22Rv1 (cell line): ENCODE data around the gene ARHGAP30.

Experiments used
- H3K27ac ChIP-seq: fragments of 450-650 bp; 2 replicates; pipeline ENCODE4 v1.5.1; 2017
- ZFX ChIP-seq: fragments of 450-650 bp; IDR thresholded peaks from 2 replicates; pipeline ENCODE4 v1.6.1; 2017; ENCODE audit warnings: antibody characterized with exemption, borderline replicate concordance
- TF ChIP-seq, protein P1 (sequence below): fragments of 450-650 bp; IDR thresholded peaks from 2 replicates; pipeline ENCODE4 v1.5.1; 2017; ENCODE audit warnings: mild to moderate bottlenecking

Gene ARHGAP30

DNA sequence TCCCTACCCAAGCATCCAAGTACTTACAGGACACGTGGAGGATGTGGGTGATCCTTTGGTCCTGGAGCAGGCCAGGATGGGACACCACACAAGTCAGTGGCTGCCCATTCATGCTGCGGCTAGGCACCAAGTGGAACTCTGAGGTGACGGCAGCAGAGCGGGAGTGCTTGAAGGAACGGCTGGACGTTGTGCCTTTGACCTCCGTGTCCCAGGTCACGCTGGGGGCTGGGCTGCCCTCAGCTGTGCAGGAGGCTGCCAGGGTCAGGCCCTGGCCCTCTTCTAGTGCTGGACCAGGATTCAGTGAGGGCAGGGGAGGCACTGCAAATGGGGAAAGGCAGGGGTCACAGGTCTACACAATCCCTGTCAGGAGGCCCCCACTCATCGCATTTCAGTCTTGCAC is 7.7 kb upstream of the ARHGAP30 start:
- H3K27ac ChIP-seq: no peak overlapping the region
- no peak for TF ChIP-seq ZFX

DNA sequence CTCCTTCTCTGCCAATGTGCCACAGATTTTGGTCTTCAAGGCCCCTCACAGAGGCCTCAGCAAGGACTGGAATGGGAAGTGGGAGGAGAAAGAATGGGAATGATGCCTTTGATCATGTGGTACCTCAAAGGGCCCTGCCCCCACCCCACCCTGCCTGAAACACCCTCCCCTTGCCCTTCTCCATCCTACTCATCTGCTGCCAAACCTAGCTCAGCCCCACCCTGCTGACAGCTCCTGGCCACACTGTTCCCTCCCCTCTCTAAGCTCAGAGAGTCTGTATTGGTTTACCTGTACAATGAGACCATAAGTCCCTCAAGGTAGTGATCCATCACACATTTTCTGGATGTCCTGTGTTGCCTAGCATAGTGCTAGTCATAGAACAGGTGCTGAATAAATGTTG is 6.7 kb upstream of the ARHGAP30 start:
- TF ChIP-seq, protein P1, sequence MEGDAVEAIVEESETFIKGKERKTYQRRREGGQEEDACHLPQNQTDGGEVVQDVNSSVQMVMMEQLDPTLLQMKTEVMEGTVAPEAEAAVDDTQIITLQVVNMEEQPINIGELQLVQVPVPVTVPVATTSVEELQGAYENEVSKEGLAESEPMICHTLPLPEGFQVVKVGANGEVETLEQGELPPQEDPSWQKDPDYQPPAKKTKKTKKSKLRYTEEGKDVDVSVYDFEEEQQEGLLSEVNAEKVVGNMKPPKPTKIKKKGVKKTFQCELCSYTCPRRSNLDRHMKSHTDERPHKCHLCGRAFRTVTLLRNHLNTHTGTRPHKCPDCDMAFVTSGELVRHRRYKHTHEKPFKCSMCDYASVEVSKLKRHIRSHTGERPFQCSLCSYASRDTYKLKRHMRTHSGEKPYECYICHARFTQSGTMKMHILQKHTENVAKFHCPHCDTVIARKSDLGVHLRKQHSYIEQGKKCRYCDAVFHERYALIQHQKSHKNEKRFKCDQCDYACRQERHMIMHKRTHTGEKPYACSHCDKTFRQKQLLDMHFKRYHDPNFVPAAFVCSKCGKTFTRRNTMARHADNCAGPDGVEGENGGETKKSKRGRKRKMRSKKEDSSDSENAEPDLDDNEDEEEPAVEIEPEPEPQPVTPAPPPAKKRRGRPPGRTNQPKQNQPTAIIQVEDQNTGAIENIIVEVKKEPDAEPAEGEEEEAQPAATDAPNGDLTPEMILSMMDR: no peak
- TF ChIP-seq ZFX: no peak
- no peak overlapping the region for H3K27ac ChIP-seq

DNA sequence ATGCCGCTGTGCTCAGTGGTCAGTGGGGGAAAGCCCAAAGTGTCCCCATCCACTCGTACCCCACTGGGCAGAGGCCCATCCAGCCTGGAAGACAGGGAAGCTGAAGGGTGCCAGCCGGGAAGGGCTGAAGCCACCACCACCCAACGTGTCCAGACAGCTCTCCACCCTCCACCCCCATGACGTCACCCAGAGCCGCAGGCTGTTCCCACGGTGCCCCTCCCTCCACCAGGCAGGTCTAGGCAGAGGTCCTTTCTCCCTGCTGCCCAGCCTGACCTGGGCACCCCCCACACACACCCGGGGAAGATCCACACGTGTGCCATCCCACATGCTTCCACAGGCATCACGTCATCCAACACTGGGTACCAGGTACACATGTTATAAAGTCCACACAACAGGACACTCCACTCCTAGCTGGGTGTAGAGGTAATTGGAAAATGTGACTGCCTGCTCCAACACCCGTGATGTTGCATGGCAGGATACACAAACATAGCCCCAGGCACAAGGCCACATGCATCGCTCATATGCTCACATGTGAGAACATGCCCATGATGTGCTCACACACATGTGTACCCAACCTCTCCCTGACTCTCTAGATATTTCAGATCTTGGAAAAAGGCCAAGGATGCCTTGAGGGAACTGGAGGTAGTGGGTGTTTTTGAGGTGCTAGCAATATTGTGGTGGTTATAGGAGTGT is 5.1 kb upstream of the ARHGAP30 start:
- H3K27ac ChIP-seq: no peak overlapping the region
- TF ChIP-seq, protein P1: no peak
- no peak for TF ChIP-seq ZFX

DNA sequence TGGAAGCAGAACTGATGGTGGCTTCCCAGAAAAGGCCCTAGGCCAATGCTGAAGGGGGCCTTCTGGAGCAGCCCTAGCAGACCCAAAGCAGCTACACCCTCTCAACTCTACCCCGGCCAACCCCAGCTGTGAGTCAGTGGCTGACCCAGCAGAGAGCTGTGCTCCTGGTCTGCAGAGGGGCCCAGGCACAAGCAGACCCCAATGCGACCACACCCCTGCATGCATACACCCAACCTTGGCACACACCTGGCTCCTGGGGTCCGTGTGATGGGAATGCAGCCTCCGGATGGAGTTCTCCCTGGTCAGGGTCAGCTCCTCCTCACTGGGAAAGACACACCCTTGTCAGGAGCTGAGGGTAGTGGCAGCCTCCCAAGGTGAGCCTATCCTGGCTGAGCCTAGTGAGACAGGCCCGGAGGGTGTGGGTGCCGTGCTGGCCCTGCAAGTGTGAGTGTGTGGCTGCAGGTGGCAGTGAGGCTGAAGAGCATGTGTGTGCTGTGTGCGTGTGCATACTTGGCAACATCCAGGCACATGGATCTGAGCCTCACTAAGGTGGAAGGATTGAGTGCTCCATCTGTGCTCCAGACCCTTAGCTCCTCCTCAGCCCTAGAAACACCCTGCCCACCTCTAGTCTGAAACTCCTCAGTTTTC is 3.9 kb upstream of the ARHGAP30 start:
- TF ChIP-seq ZFX: no peak
- TF ChIP-seq, protein P1: no peak
- no peak overlapping the region for H3K27ac ChIP-seq

DNA sequence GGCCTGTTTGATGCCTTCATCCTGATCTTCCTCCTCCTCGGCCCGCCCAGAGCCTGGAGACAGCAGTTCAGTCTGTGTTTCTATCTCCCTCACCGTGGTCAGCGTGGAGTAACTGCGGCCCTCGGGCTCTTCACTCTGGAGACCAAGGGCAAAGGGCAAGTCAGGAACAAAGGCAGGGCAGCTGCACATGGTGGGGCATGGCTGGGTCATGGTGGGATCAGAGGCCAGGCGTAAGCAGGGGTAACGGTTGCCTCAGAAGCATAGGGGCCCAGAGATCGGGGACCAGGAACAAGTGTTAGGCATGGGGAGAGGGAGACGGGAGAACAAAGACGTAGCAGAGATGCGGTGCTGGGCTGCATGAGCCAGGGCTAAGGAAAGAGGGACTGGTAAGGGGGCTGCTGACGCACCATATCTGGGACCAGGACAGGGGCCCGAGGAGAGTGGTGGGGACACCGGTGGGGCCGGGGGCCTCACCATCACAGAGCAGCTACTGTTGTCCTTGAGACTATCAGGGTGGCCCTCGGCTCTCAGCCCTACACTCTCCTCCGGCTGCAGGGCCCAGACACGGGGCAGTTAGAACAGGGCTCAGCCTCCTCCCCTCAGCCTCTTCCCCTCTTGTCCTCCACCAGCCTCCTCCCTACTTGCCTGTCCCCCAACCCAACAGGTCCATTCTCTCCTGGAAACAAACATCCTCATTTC is 3.2 kb upstream of the ARHGAP30 start:
- H3K27ac ChIP-seq: no peak overlapping the region
- TF ChIP-seq ZFX: no peak
- TF ChIP-seq, protein P1: no peak

DNA sequence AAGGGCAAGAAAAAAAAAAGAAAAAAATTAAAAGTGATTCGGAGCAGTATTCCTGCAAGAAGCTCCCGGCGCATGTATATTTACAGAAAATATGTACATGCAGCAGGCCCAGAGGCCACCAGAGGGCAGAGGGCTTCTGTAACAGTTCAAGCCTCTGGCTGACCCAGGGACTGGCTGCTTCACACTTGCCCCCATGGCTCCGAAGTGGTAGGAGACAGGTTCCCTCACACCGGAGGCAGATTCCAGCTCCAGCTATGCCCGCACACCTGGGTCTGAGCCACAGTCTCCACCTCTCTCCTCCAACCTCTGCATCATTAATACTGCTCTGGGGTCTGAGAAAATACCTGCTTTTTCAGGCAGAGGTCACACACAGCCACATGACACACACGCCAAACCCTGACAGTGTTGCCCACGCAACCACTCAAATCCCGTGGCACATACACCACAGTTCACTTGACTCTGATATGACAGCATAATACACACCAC is 2.2 kb upstream of the ARHGAP30 start:
- TF ChIP-seq, protein P1: peak; percentile 78
- TF ChIP-seq ZFX: no peak
- H3K27ac ChIP-seq: no peak overlapping the region

DNA sequence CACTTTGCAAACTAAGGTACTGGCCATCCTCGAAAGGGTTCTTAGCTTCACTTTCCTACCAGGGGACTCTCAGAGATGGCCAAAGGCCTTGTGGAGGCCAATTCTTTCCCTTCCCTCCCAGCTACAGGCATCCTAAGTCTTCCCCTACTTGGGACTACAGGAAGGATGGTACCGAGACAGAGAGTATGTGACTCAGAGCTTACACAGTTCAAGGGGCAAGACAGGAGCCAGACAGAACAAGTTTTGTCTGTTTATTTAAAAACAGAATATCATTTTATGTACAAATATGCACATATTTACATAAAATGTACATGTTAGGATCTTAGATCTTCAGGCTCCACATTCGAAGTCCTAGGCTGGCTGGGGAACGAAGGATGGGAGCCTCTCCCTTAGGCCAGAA is 1.1 kb upstream of the ARHGAP30 start:
- H3K27ac ChIP-seq: no peak overlapping the region
- no peak for TF ChIP-seq ZFX
- TF ChIP-seq, protein P1: no peak
